CD4-positive, alpha-beta T cell (primary cell): ENCODE measurements around the gene PPAT. TPM values are rescaled to one million over a fixed set of nuclear protein-coding genes. Genes with fewer than 3 reads are reported as not detected.

ENCODE experiments used
- ATAC-seq: fragments of 200-7000 bp; cut with Tn5 transposase; one replicate; pipeline ENCODE4 v1.10.0; 2022; ENCODE audit warnings: mild to moderate bottlenecking; ENCODE audit not compliant: poor library complexity
- CTCF ChIA-PET: fragments of 350-600 bp; sonication (Branson Sonifier 250); formaldehyde crosslinking; loops from one replicate; lab custom pipeline; 2021; ENCODE audit warnings: antibody characterized with exemption, inconsistent platforms; lab: Charles Lee
- POLR2A ChIA-PET: fragments of 350-600 bp; sonication (Branson Sonifier 250); formaldehyde crosslinking; loops from one replicate; lab custom pipeline; 2021; ENCODE audit warnings: antibody characterized with exemption, inconsistent platforms; lab: Charles Lee
- DNase-seq, 14 experiments: peaks; one replicate each; pipeline ENCODE4 v3.0.0-alpha.2; 2013 to 2020; ENCODE audit warnings: mixed read lengths in 2 of 14
- H3K27ac ChIP-seq, 2 donors: one replicate each; pipeline versions ENCODE4 v1.5.1 to v1.7.0; 2013; ENCODE audit warnings: low read length in 2 of 2, low read depth in 1 of 2, mild to moderate bottlenecking in 1 of 2
- H3K27me3 ChIP-seq, 2 experiments: 1 replicate in 1 of 2; 2 replicates in 1 of 2; pipeline versions ENCODE4 v1.6.1 to v1.7.0; 2013; ENCODE audit warnings: low read length in 2 of 2, control low read depth in 1 of 2, mild to moderate bottlenecking in 1 of 2, moderate library complexity in 1 of 2; ENCODE audit not compliant: insufficient read depth in 2 of 2, control insufficient read depth in 1 of 2
- H3K36me3 ChIP-seq: one replicate; pipeline ENCODE4 v1.6.1; 2013; ENCODE audit warnings: low read length, control low read depth; ENCODE audit not compliant: insufficient read depth
- H3K4me1 ChIP-seq: one replicate; pipeline ENCODE4 v1.6.1; 2013; ENCODE audit warnings: low read length, control low read depth; ENCODE audit not compliant: insufficient read depth
- H3K4me3 ChIP-seq: one replicate; pipeline ENCODE4 v1.5.1; 2013; ENCODE audit warnings: mild to moderate bottlenecking, low read length, moderate library complexity
- H3K9me3 ChIP-seq, 2 experiments: 1 replicate in 1 of 2; 2 replicates in 1 of 2; pipeline versions ENCODE4 v1.6.1 to v1.7.0; 2013; ENCODE audit warnings: low read length in 2 of 2, mild to moderate bottlenecking in 2 of 2, control low read depth in 1 of 2, moderate library complexity in 1 of 2; ENCODE audit not compliant: control insufficient read depth in 1 of 2, insufficient read depth in 1 of 2
- H3K27ac Mint-ChIP-seq: one replicate; pipeline ENCODE4 v1.8.0; 2020; ENCODE audit warnings: mixed read lengths
- H3K27me3 Mint-ChIP-seq: one replicate; pipeline ENCODE4 v1.8.0; 2021; ENCODE audit warnings: mixed read lengths
- H3K36me3 Mint-ChIP-seq: one replicate; pipeline ENCODE4 v1.8.0; 2021; ENCODE audit warnings: low read depth, mixed read lengths
- H3K4me1 Mint-ChIP-seq: one replicate; pipeline ENCODE4 v1.8.0; 2021; ENCODE audit warnings: low read depth, mixed read lengths
- H3K4me3 Mint-ChIP-seq: one replicate; pipeline ENCODE4 v1.8.0; 2020; ENCODE audit warnings: mild to moderate bottlenecking, mixed read lengths
- H3K9me3 Mint-ChIP-seq: one replicate; pipeline ENCODE4 v1.8.0; 2020; ENCODE audit warnings: mixed read lengths
- intact Hi-C, 2 experiments: fragments of 100-400 bp; cut with DNase I in 1 of 2; cut with micrococcal nuclease in 1 of 2; formaldehyde crosslinking; loops; one replicate each; pipeline versions ENCODE4 v1.15.1 to v1.9.0; 2023 to 2025; cut with DNase I, micrococcal nuclease
- total RNA-seq, 174 experiments: library from RNA in 2 of 174; stranded (reverse) in 2 of 174; gene quantifications; one replicate each; pipeline ENCODE4 v1.2.3 and lab custom pipeline; 2021 to 2026
- TF ChIP-seq, protein P1 (sequence below): fragments of 200-600 bp; IDR thresholded peaks from one replicate; pipeline ENCODE4 v1.8.0; 2022; ENCODE audit warnings: antibody characterized with exemption, mild to moderate bottlenecking

The PPAT gene
- total RNA-seq, 2 experiments from 2014 or later: 4.7 to 6.3 TPM

- ATAC-seq (no peak), DNase-seq (no peak)
- Mint-ChIP-seq H3K36me3 (no peaks in the 10 kb centered on the region), H3K27me3 (no peaks in the 10 kb centered on the region), H3K4me1 (peaks cover 9% of the 10 kb centered on the region), H3K4me3 (no peak overlapping the region), H3K27ac (no peak overlapping the region), H3K9me3 (no peaks in the 10 kb centered on the region)
- H3K27ac ChIP-seq: no peak overlapping the region
- TF ChIP-seq, protein P1, sequence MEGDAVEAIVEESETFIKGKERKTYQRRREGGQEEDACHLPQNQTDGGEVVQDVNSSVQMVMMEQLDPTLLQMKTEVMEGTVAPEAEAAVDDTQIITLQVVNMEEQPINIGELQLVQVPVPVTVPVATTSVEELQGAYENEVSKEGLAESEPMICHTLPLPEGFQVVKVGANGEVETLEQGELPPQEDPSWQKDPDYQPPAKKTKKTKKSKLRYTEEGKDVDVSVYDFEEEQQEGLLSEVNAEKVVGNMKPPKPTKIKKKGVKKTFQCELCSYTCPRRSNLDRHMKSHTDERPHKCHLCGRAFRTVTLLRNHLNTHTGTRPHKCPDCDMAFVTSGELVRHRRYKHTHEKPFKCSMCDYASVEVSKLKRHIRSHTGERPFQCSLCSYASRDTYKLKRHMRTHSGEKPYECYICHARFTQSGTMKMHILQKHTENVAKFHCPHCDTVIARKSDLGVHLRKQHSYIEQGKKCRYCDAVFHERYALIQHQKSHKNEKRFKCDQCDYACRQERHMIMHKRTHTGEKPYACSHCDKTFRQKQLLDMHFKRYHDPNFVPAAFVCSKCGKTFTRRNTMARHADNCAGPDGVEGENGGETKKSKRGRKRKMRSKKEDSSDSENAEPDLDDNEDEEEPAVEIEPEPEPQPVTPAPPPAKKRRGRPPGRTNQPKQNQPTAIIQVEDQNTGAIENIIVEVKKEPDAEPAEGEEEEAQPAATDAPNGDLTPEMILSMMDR: no peak
- H3K36me3 ChIP-seq: no peaks in the 10 kb centered on the region
- H3K4me1 ChIP-seq: no peaks in the 10 kb centered on the region
- ChIA-PET CTCF (interaction anchor here (2.2 to 3.0 kb wide), 3 partner anchors 11 to 413 kb away, joined by 7 to 25 read pairs (median 9); partner anchors contain the start of genes PAICS and PPAT), POLR2A (interaction anchor here (1.5 to 3.7 kb wide), 2 partner anchors 12 to 37 kb away, joined by 5 to 24 read pairs; partner anchors contain the start of genes AASDH, PAICS and PPAT)
- H3K4me3 ChIP-seq: no peak overlapping the region
- no peaks in the 10 kb centered on the region for H3K9me3 ChIP-seq
- H3K27me3 ChIP-seq: no peaks in the 10 kb centered on the region
- intact Hi-C loops: no loop called here
Measured at GRCh38 chr4:56424176-56424575, 11.2 kb downstream of the PPAT start.

- TF ChIP-seq, protein P1: no peak
- no peaks in the 10 kb centered on the region for H3K4me1 ChIP-seq
- H3K36me3 ChIP-seq: no peaks in the 10 kb centered on the region
- H3K27me3 ChIP-seq: no peaks in the 10 kb centered on the region
- ChIA-PET CTCF (interaction anchor here (0.7 kb wide), 1 partner anchor 569 kb away, joined by 3 read pairs; no protein-coding TSS in a partner anchor), POLR2A (no interaction called here)
- no peaks in the 10 kb centered on the region for H3K9me3 ChIP-seq
- no peak overlapping the region for H3K4me3 Mint-ChIP-seq
- DNase-seq: no peak
- intact Hi-C loops: no loop called here
- no peak overlapping the region for H3K27ac Mint-ChIP-seq
- H3K4me3 ChIP-seq: no peak overlapping the region
- no peaks in the 10 kb centered on the region for H3K27me3 Mint-ChIP-seq
- H3K4me1 Mint-ChIP-seq: peaks cover 3% of the 10 kb centered on the region
- H3K27ac ChIP-seq: no peak overlapping the region
- ATAC-seq: no peak
- H3K9me3 Mint-ChIP-seq: no peaks in the 10 kb centered on the region
- H3K36me3 Mint-ChIP-seq: no peaks in the 10 kb centered on the region
Measured at GRCh38 chr4:56417396-56417795, 18.0 kb downstream of the PPAT start.

DNA sequence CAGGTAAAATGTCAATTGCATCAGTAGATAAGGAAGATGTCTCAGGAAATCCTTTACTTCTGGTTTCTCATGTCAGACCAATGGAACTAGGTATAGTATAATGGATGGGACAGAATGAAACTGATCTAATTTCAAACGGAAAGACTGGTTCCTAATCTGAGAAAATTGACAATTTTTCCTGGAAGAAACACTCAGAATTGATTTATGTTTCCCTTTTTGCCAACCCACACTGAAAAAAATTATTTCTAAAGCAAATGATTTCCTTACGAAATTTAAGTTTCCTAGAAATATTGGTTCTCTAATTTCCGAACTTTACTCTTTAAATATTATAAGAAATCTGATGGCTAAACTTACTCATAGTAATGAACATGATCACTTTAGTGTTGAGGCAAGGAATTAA is 19.1 kb downstream of the PPAT start:
- Histone ChIP-seq H3K9me3 (no peaks in the 10 kb centered on the region), H3K36me3 (no peaks in the 10 kb centered on the region), H3K27me3 (no peaks in the 10 kb centered on the region), H3K4me3 (no peak overlapping the region), H3K4me1 (no peaks in the 10 kb centered on the region), H3K27ac (no peak overlapping the region)
- no peaks in the 10 kb centered on the region for H3K27me3 Mint-ChIP-seq
- CTCF ChIA-PET: no interaction called here
- intact Hi-C loops: no loop called here
- H3K4me1 Mint-ChIP-seq: peaks cover 5% of the 10 kb centered on the region
- H3K36me3 Mint-ChIP-seq: no peaks in the 10 kb centered on the region
- ATAC-seq (no peak), DNase-seq (no peak)
- H3K27ac Mint-ChIP-seq: no peak overlapping the region
- POLR2A ChIA-PET: no interaction called here
- H3K4me3 Mint-ChIP-seq: no peak overlapping the region
- H3K9me3 Mint-ChIP-seq: no peaks in the 10 kb centered on the region
- TF ChIP-seq, protein P1: no peak
